ENCODE measurements around the gene CUBN.
"Not testable (repeated sequence)": the region's sequence is repeated elsewhere in the genome, so short reads cannot be mapped to it uniquely, and the experiment has no call there.

The CUBN gene

DNA sequence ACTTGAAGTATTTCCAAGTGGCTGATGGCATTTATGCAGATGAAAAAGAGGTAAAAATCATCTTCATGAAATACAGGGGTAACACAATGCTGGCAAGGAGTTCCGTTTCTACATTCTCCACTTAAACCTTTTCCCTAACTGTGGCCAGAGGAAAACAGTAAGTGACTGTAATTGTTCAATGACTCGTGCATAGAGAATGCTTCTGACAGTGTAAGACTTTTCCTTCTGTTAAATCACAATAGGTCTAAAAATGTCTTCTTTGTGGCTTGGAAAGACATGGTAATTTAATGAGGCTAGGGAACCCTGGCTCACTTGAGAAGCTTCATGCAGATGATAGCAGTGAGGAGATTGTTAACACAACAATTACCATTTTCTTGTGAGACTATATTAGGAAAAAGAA lies 262.1 kb downstream of the CUBN start:
- no peak for DNase-seq (ENCODE audit: low read depth in 2 of 2)

DNA sequence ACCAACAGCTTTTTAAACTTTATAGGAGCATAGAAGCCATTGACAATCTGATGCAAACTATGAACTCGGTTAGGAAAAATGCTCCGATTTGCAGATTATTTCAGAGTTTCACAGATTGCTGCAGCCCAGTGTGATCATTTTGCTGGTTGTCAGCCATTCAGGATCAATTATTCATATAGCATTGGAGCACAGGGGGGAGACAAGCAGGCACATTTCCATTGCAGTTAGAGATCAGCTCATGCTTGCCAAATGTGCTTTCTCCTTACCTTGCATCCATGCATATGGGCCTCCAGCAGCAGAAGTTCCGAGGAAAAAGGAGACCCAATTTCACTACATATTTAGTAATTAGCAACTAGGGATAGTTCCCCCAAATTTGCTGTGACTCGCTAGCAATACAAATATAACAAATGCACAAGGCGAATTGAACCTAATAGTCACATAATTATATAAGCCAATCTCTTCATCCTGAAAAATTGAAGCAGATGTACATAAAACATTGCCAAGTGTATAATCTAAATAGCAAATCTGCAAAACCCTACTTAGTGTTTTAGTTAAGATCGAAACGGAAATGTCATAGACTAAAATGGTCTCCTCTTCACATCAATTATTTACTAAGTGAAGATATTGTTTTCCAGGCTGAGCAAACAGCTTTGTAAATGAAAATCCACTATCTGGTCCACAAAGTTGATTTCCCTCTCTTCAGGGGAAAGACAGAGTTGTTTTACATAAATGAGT lies 262.9 kb downstream of the CUBN start:
- DNase-seq (ENCODE audit: low read depth in 2 of 2) = no peak

DNA sequence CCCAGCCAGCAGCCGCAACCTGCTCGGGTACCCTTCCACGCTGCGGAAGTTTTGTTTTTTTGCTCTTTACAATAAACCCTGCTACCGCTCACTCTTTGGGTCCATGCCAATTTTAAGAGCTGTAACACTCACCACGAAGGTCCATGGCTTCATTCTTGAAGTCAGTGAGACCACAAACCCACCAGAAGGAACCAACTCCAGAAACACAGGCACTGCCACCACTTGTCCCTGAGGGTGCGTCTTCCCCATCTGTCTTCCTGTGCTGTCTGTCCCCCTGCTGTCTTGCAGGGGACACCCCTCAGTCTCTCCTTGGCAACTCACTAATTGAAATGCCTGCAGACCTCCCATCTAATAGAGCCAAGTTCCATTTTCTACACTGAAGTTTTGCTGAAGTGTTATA lies 263.8 kb downstream of the CUBN start:
- DNase-seq (ENCODE audit: low read depth in 2 of 2) = no peak

DNA sequence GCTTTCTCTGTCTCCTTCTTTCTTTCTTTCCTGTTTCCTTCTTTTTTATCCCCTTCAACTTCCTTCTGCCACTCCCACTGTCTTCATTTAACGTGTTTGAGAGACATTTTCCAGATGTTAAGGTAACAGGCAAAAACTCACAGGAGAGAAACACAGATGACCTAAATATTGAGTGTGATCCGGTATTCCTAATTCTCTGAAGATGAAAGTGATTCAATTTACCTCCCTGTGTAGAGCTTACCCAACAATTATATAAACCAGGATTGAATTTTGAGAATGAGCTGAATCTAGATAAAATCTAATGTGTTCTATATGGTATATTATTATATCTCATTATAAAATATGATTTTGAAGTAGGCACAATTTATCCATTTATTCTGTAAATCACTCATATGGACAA lies 265.8 kb downstream of the CUBN start:
- DNase-seq (ENCODE audit: low read depth in 2 of 2) = no peak

DNA sequence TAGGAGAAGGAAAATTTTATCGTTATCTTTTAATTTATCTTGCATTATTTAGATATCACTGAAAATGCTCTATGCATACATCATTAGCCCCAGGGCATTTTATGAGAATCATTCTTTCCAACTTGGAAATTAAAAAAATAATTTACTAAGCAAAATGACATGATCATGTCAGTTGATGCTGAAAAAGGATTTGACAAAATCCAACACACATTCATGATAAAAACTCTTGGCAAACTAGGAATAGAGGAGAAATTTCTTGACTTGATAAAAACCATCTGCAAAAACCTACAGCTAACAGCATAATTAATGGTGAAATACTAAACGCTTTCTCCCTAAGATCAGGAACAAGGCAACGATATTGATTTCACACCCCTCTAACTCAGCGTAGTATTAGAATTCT lies 272.2 kb downstream of the CUBN start:
- DNase-seq (ENCODE audit: low read depth in 2 of 2) = no peak

DNA sequence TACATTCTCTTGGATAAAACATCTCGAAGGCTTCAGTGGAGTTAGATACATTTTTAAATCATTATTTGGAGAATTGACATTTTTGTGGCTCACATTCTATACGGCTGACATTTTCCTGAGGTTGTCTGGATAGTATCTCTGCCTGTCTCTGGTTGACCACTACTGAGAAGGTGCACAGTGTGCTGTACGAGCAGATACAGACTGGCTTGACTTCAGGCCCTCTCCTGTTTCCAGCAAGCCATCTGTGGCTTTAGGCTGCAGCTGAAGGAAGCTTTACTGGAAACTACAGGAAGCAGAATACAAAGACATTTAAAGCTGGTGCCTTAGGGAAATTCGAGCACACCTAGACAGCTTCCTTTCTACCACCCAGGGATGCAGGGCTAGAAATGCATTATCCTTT lies 273.0 kb downstream of the CUBN start:
- DNase-seq (ENCODE audit: low read depth in 2 of 2) = no peak

DNA sequence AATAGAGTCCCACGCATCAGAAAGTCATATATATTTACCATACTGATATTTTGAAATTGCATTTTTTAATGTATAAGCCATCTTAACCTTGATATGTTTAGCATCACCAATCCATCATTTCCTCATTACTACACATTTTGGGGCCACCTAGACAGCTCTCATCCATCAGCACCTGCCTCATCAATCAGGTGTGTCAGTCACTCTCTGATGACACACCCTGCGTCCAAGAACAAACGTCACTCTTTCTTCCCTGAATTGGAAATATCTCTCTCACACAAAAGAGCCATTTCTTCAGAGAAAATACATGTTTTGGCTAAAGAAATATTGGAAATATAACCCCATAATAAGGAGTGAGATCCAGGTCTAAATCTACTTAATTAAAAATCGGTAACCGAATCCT lies 273.5 kb downstream of the CUBN start:
- DNase-seq (ENCODE audit: low read depth in 2 of 2) = no peak

DNA sequence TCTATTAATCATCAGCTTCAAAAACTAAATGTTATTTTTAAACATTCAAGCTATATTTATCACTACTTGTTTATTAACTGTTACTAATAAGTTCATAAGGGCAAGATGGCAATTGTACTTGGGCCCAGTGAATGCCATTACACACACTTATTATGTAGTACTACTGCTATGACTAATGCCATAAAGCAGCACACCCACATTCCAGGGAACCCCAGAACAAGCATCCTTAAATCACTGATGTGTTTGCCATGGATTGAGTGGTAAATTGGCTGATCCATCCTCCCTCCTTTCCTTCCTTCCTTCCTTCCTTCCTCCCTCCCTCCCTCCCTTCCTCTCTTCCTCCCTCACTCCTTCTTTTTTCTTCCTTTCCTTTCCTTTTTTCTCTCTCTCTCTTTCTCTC lies 275.0 kb downstream of the CUBN start:
- DNase-seq (ENCODE audit: low read depth in 2 of 2) = no peak

DNA sequence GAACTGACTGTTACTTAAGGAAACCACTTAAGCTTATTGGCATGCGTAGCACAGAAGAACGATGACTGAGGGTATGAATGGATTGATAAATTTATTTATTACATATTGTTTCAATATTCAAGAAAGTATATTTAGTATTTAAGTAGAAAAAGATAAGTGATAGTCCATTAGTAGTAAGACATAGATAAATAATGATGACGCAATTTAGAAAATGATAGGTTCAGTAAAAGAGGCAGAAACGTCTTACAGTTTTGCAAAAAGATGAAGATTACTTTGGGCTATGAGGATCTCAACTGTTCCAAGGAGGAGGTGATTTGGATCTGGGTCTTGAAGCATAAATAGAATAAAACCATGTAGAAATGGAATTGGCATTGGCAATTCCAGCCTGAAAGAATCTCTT lies 275.8 kb downstream of the CUBN start:
- no peak for DNase-seq (ENCODE audit: low read depth in 2 of 2)

DNA sequence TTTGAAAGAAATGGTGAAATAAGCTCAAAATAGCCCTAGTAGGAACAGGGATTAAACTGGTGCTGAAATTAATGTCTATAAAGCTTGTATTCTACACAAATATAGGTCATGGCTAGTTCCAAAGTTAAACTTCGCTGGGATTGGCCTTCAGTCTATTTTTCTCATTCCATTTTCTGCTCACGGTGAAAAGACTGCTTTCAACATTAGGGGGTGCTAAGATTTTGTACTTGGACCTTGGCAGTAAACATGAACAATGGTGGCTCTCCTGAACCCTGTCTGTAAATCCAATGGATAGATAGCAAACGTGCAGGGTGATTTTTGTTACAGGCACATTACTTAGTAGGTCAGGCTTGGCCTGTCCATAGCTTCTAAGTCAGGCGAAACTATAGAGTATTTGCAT lies 276.4 kb downstream of the CUBN start:
- DNase-seq (ENCODE audit: low read depth in 2 of 2) = no peak

DNA sequence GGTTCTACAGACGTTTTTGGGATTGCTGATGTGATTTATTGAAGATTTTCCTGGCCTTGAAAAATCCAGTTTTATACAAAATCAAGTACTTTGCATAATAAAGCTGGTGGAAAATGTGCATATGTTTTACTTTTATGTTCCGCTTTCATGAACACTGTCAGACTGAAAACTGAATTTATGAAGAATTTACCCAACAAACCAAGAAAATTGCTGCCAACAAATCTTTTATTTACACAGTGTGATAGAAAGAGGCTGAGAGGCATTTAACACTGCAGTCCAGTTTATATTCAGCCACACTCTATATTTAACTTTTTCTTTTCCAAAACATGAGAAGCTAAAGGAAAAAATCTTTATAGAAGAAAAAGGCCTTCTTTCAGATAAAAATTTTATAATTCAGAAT lies 277.0 kb downstream of the CUBN start:
- no peak for DNase-seq (ENCODE audit: low read depth in 2 of 2)

DNA sequence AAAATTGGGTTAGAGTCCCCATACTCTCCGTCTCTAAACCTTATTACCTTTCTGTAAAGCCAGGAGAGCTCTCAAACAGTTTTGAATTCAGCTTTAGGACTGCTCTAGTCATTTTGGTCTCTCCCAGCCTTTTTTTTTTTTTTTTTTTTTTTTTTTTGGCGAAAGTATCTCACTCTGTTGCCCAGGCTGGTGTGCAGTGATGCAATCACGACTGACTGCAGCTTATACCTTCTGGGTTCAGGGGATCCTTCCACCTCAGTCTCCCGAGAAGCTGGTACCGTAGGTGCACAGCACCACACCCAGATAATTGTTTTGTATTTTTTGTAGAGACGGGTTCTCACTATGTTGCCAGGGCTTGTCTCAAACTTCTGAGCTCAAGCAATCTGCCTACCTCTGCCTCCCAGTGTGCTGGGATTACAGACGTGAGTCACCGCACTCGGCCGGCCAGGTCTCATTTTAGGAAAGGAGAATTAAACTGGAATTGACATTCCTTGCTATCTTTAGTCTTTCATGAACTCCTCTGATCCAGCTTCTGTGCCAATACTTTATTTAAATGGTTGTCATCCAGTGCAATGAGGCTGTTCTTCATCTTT lies 281.0 kb downstream of the CUBN start:
- no peak for DNase-seq (ENCODE audit: low read depth in 2 of 2)

DNA sequence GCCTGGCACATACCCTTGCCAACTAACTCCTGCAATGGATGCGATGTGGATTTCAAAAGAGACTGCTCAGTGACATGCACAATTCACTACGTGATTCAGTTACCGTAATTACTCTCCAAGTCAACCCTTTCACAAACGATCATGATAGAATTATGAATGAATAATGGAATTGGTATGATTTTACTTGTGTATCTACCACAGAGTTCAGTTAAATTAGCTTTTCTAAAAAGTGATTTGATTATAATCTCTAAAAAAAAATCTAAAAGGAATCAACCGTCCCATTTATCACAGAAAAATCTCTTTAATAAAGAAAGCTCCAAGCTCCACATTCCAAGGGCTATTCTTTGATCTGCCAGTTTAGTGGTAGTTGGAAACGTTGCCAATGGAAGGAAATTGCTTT lies 282.0 kb downstream of the CUBN start:
- no peak for DNase-seq (ENCODE audit: low read depth in 2 of 2)

DNA sequence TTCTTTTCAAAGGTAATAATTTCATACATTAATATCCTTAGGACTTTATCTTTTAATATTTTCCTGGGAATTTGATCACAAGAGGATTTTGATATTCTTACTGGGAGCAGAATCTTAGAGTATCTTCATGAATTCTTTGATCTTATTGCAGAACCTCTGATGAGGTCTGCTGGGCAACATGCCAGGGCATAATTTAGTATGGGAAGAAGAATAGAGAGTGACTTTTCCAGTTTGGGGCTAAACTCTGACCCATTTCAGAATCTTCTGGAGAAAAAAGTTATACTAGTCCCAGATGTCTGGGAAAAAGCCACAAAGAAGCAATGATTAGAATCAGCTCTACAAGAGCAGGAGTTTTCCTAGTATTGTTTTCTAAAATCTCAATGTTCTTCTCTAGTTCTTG lies 284.4 kb downstream of the CUBN start:
- no peak for DNase-seq (ENCODE audit: low read depth in 2 of 2)

DNA sequence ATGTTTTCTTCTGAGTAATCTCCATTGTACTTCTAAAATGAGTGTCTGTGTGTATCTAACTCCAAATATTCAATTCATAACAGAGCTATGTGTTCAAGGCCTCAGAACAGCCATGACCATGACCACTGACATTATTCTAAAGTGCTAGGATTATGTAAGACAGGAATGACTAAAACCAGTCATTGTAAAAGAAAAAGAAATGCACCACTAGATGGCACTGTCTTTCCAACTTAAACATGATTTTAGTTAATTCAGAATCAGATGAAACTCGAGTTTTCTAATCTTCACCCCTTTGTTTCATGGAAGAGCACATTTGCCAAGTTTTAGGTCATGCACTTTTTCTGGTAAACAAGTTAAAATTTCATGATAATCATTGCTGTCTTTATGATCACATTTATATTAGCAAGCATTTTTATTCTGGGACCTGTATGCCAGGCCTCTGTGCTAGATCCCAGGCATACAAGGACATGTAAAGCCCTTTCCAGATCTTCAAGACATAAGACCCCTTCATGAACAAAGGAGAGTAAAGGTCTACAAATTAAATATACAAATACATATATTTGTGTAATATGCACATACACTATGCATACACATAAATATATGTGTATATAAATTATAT lies 286.2 kb downstream of the CUBN start:
- DNase-seq (ENCODE audit: low read depth in 2 of 2) = no peak

DNA sequence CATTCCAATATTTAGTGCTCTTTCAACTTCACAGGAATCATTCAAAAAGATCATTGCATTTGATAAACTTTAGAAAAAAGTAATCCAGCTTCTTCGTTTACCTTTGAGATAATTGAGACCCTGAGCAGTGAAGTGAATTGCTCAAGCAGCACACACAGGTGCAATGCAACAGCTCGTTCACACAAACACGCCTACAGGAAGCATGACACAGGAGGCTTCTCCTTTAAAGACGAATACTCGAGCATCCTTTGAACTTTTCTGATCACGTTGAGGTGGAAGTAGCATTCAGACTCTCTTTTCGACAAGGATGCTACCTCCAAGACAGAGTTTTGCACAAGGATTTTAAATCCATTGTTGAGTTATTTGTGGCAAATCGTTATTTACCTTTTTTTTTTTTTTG lies 294.4 kb downstream of the CUBN start:
- no peak for DNase-seq (ENCODE audit: low read depth in 2 of 2)

DNA sequence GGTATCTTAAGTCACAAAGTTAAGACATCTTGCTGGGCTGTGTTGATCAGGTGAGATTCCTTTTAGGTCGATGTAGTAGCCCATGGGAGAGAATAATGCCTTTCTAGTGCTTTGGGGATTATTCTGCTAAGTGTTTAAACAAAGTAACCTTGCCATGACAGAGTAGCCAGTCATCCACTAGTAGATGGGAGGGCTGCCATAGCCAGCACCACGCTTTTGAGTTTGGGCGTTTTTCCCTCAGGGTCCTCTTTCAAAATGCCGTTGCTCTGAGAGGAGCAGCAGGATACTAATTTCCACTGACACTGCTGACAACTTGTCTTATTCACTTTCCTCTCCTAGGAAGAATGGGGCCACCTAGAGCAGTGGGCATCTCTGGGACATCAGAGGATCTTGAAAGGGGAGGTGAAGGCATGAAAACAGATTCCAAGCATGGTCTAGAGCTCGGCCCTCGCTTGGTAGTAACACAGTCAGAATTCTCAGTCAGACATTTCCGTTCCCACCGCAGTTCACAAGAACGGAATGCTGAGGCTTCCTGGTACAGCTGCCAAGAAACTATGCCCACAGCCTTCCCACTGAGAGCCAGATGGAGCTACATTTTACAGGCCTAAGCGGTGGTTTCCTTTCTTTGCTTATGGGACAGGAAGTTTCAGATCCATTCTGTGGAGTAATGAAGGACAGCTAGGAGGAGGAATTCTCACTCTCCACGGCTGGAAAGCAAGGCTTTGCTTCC lies 297.1 kb downstream of the CUBN start:
- no peak for DNase-seq (ENCODE audit: low read depth in 2 of 2)

DNA sequence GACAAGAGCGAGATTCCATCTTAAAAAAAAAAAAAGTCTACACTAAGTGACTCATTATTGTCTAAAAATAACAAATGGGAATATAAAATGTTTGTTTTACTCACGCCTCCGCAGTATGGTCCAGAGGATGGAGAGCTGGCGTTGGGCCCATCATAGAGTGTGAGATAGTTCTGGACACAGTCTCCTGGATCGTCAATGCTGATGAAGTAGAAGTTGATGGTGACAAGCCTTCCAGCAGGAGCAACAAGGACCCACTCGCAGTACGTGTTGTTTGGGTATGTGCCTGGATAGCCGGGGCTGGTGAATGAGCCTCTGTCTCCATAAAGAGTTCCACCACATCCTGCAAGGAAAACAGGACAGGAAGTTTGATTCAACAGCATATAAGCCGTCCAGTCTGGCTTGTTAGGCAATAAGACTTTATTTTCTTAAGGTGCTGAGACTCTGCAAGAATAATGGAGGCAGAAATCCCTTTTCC lies 300.9 kb downstream of the CUBN start:
- no peak for DNase-seq (ENCODE audit: low read depth in 2 of 2)

DNA sequence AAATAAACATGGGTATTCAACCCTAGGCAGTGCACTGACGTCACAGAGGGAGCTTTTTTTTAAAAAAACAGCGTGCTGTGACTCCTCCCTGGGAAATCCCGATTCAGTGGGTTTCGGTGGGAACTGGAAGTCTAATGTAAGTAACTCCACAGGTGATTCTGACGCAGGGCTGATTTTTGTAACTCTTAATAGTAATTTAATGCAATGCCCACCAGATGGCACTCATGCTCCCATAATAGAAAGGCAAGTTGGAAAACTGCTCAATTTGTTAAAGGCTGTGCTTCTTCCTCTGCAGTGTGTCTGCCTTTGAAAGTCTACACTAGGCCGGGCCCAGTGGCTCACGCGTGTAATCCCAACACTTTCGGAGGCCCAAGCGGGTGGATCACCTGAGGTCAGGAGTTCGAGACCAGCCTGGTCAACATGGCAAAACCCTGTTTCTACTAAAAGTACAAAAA lies 301.5 kb downstream of the CUBN start:
- peak in 1 of 2 experiments; percentile 41 for DNase-seq (ENCODE audit: low read depth in 2 of 2)

DNA sequence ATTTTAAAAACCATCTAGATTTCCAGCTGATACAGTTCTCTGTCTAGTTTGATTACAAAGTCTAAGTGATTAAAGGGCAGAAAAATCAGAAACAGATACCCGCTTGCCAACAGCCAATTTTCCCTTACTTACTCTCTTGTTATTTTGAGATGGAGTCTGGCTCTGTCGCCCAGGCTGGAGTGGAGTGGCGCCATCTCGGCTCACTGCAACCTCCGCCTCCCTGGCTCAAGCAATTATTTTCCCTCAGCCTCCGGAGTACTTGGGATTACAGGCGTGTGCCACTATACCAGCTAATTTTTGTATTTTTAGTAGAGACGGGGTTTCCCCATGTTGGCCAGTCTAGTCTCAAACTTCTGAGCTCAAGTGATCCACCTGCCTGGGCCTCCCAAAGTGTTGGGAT lies 302.1 kb downstream of the CUBN start:
- DNase-seq (ENCODE audit: low read depth in 2 of 2) = not testable (repeated sequence)

DNA sequence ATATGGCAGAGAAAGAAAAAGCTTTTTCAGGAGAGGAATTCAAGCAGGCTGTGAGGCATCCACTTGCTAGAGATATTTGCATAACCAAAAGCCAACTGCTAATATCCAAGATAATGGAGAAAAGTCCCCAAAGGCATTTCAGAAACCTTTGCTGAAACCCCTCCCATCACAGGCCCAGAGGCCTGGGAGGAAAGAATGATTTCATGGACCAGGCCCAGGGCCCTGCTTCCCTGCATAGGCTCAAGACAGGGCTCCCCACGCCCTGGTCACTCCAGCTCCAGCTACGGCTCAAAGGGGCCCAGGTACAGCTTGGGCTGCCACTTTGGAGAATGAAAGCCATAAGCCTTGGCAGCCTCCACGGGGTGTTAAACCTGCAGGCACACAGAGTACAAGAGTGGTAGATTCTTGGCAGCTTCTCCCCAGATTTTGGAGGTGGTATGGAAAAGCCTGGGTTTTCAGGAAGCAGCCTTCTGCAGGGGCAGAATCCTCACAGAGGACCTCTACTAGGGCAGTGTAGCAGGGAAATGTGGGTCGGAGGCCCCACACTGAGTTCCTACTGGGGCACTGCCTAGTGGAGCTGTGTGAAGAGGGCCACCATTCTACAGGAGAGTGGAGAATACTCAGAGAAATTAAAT lies 306.8 kb downstream of the CUBN start:
- no peak for DNase-seq (ENCODE audit: low read depth in 2 of 2)

DNA sequence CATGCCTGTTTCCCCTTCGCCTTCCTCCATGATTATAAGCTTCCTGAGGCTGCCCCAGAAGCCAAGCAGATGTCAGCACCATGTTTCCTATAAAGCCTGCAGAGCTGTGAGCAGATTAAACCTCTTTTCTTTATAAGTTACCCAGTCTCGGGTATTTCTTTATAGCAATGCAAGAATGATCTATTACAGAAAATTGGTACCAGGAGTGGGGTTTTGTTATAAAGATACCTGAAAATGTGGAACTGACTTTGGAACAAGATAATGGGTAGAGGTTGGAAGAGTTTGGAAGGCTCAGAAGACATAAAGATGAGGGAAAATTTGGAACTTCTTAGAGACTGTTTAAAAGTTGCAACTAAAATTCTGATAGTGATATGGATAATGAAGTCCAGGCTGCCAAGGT lies 307.6 kb downstream of the CUBN start:
- no peak for DNase-seq (ENCODE audit: low read depth in 2 of 2)

Data from stimulated activated CD4-positive, alpha-beta T cell treated with anti-CD3 and anti-CD28 coated beads, Interleukin-12 subunit alpha, Interleukin-12 subunit beta, amount 100 ng/mL, for 24 hours (primary cell).